Measurements from ENCODE around the gene ZNF554. TPM values are rescaled to one million over a fixed set of nuclear protein-coding genes. Genes with fewer than 3 reads are reported as not detected.

Gene ZNF554
- total and polyA plus RNA-seq, 9 donors = 4.9 to 10.5 (median 7.2) TPM

GRCh38 chr19:2810141-2811091 lies 9.3 kb upstream of the ZNF554 start:
- no peak for TF ChIP-seq EP300 (IDR thresholded peaks at IDR 0.05)
- TF ChIP-seq CTCF (IDR thresholded peaks at IDR 0.05) = no peak
- TF ChIP-seq POLR2A (IDR thresholded peaks at IDR 0.05) = no peak
- H3K27me3 ChIP-seq = no peaks in the 10 kb centered on the region
- H3K4me1 ChIP-seq (ENCODE audit: insufficient read depth) = no peaks in the 10 kb centered on the region
- no peak overlapping the region for H3K27ac ChIP-seq
- no peaks in the 10 kb centered on the region for H3K9me3 ChIP-seq
- WGBS, 3 donors = 92 to 93% (median 93%) methylated on average over 53 to 58 of the region's 58 CpGs
- no peak for DNase-seq
- H3K4me3 ChIP-seq = no peak overlapping the region
- intact Hi-C loops (cut with DNase I) = no loop called here
- no peaks in the 10 kb centered on the region for H3K36me3 ChIP-seq

DNA sequence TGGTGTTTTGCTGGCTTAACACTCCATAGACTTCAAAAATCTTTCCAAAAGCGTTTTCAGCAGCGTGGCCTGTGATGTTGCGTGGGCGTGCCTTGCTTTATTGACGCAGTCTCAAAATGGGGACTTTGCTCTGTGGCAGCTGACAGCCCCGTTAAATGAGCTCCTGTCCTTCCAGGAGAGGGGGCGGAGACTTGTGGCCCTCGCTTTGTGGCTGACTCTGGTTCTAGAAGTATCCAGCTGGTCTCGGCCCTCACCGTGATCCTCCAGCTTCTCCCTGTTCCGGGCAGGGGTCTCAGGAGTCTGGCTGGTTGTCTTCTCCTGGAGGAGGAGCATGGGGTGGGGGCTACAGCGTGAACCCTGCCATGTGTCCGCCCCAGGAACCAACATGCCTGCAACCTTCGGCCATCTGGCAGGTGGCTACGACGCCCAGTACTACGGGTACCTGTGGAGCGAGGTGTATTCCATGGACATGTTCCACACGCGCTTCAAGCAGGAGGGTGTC lies 8.4 kb upstream of the ZNF554 start:
- H3K27me3 ChIP-seq = no peaks in the 10 kb centered on the region
- DNase-seq = no peak
- H3K4me1 ChIP-seq (ENCODE audit: insufficient read depth) = no peaks in the 10 kb centered on the region
- no peaks in the 10 kb centered on the region for H3K9me3 ChIP-seq
- H3K4me3 ChIP-seq = no peak overlapping the region
- 94 to 96% (median 95%) methylated on average over 20 of the region's 20 CpGs for WGBS, 3 donors
- no peak for TF ChIP-seq CTCF (IDR thresholded peaks at IDR 0.05)
- no peak for TF ChIP-seq POLR2A (IDR thresholded peaks at IDR 0.05)
- TF ChIP-seq EP300 (IDR thresholded peaks at IDR 0.05) = no peak
- no peak overlapping the region for H3K27ac ChIP-seq
- intact Hi-C loops (cut with DNase I) = no loop called here
- H3K36me3 ChIP-seq = no peaks in the 10 kb centered on the region

DNA sequence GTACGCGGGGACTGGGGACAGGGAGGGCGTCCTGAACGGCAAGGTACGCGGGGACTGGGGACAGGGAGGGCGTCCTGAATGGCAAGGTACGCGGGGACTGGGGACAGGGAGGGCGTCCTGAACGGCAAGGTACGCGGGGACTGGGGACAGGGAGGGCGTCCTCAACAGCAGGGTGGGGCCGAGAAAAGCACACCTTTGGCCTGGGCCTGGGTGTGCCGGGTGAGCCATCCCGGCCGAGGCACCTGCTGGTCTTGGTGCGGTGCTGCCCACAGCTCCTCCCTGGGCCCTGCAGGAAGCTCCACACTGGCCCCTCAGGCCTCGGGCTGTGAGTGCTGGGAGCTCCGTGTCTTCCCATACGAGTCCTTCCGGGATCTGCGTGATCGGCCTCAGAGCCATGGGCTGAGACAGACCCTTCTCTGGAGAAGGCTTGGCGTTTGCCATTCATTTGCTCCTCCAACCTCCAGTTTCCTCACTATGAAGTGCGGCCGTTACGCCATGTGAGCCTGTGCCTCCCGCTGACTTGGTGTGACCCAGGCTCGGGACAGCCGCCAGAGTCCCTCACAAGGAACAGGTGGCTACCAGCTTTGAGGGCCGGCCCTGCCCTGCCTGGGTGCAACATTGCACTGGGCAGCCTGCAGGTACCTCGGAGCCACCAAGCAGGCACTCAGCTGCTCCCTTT lies 7.8 kb upstream of the ZNF554 start:
- no peak for TF ChIP-seq CTCF (IDR thresholded peaks at IDR 0.05)
- TF ChIP-seq EP300 (IDR thresholded peaks at IDR 0.05) = no peak
- TF ChIP-seq POLR2A (IDR thresholded peaks at IDR 0.05) = no peak
- Histone ChIP-seq H3K36me3 (no peaks in the 10 kb centered on the region), H3K4me3 (no peak overlapping the region), H3K9me3 (no peaks in the 10 kb centered on the region), H3K27ac (no peak overlapping the region), H3K27me3 (no peaks in the 10 kb centered on the region), H3K4me1 (ENCODE audit: insufficient read depth) (no peaks in the 10 kb centered on the region)
- intact Hi-C loops (cut with DNase I) = no loop called here
- no peak for DNase-seq
- 87 to 90% (median 88%) methylated on average over 31 to 34 of the region's 34 CpGs for WGBS, 3 donors

DNA sequence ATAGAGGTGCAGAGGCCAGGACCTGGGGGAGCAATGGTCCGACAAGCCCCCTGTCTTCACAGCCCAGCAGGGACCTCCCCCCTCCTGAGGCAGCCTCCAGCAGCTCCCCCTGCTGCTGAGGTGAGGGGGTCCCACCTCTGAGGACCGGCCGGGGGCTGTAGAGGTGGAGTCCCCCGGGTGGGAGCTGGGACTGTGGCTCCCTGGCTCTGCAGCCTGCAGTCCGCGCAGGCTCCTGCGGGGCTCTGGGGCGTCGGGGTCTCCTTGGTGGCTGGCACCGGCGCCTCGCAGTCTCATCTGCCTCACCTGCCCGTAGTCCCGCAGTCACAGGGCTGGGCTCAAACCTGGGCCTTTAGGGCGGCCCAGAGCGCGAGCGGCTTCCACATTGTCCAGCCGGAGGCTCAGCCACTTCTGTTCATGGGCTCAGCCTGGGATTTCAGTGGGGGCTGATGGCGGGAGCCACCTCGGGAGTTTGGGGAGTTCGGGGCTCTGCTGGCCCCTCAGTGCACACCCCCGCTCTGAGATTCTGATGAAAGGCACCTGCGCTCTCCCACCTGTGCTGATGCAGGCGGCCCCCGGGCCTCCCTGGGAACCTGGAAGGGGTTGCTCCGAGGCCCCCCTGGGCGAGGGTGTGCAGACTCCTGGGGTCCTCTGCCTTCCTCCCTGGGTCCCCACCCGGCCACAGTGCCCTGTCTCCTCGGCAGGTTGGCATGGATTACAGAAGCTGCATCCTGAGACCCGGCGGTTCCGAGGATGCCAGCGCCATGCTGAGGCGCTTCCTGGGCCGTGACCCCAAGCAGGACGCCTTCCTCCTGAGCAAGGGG lies 7.0 kb upstream of the ZNF554 start:
- Histone ChIP-seq H3K4me1 (ENCODE audit: insufficient read depth) (no peaks in the 10 kb centered on the region), H3K27ac (no peak overlapping the region), H3K27me3 (no peaks in the 10 kb centered on the region), H3K4me3 (no peak overlapping the region), H3K9me3 (no peaks in the 10 kb centered on the region), H3K36me3 (no peaks in the 10 kb centered on the region)
- intact Hi-C loops (cut with DNase I) = no loop called here
- 91 to 95% (median 93%) methylated on average over 27 to 37 of the region's 37 CpGs for WGBS, 3 donors
- no peak for DNase-seq
- TF ChIP-seq CTCF (IDR thresholded peaks at IDR 0.05) (no peak), POLR2A (IDR thresholded peaks at IDR 0.05) (no peak), EP300 (IDR thresholded peaks at IDR 0.05) (no peak)
